GM12891 (cell line): ENCODE measurements around the gene AP1AR.

Source experiments
- DNase-seq: peaks from one replicate; pipeline ENCODE4 v3.0.0; 2011; ENCODE audit warnings: low spot score; ENCODE audit not compliant: insufficient read length
- FAIRE-seq: peaks from 2 replicates; lab custom pipeline; 2011; peaks lifted over from hg19 to GRCh38; lab: Jason Lieb, UNC
- PAX5 ChIP-seq: IDR thresholded peaks from 2 replicates; pipeline ENCODE4 v1.6.1; 2011; ENCODE audit warnings: low read length, moderate library complexity, mild to moderate bottlenecking; ENCODE audit not compliant: insufficient read depth, severe bottlenecking
- POLR2A ChIP-seq: IDR thresholded peaks from 2 replicates; pipeline ENCODE4 v1.6.1; 2011; ENCODE audit warnings: low read depth, low read length, control low read depth
- POLR2AphosphoS5 ChIP-seq: IDR thresholded peaks from 2 replicates; pipeline ENCODE4 v1.6.1; 2011; ENCODE audit warnings: low read depth, low read length, control low read depth
- POU2F2 ChIP-seq: IDR thresholded peaks from 2 replicates; pipeline ENCODE4 v1.6.1; 2011; ENCODE audit warnings: low read depth, mild to moderate bottlenecking, control low read depth, low read length, moderate library complexity
- SPI1 ChIP-seq: IDR thresholded peaks from 2 replicates; pipeline ENCODE4 v1.6.1; 2011; ENCODE audit warnings: low read depth, low read length, control low read depth
- TAF1 ChIP-seq: IDR thresholded peaks from 2 replicates; pipeline ENCODE4 v1.6.1; 2011; ENCODE audit warnings: low read depth, low read length, control low read depth

The AP1AR gene

DNA sequence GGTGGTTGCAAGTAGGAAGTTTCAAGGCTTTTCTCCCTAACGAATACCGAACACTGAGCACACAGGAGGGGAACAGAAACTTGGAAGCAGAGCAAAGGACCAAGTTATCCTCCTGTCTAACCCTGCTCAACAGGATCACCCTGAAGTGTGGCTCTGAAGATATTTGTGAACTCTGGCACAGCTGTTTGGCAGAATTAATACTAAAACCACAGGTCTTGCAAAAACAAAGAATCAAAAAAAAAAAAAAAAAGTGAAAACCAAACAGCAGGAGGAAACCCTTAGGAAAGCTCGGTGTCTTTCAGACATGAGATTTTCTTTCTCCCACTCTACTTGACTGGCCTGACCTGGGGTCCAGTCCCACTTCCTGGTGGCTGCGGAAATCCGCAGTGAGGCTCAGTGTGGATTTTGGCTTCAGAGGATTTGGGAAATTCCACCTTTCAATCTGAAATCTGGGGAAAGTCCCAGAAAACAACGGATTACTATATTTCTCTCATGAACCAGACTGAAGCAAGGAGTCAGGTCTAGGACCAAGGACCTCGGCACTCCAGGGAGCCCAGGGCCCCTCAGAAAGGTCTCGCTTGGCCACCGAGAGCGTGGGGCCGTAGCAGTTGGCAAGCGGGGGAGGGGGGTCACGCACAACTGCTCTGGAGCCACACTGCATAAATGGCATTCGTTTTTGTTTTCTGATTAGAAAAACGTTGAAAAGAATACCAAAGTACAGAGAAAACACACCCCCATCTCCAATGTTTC lies 53.2 kb downstream of the AP1AR start:
- FAIRE-seq (peak; percentile 50), DNase-seq (no peak)
- TF ChIP-seq POLR2AphosphoS5 (no peak), PAX5 (peak; percentile 84), POLR2A (peak; percentile 63; the same call in 1 of the 2 replicates), POU2F2 (no peak), SPI1 (peak; percentile 58; the same call in 1 of the 2 replicates), TAF1 (no peak)

DNA sequence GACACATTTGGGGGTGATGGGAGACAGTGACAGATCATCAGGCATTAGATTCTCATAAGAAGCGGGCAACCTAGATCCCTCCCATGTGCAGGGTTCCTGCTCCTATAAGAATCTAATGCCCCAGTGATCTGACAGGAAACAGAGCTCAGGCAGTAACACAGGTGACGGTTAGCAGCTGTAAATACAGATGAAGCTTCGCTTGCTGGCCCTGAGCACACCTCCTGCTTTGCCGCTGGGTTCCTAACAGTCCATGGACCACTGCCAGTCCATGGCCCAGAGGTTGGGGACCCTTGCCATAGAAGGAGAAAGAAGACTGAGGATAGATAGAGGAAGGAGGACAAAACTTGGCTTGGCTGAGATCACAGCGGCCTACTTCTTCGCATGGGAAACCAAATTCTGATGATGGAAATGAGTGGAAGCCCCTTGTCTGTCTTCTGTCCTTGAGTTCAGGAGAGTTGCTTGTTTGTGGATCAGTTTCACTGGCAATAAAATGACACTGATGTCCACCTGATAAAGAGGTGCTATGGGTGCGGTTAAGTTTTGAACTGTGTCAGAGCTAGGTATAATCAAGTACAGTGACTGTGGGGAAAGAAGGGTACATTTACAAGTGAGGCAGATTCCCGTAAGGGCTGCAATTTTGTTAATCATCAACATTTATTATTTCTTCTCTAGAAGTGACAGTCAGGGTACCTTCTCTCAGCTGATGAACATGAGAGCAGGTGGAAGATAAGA lies 55.8 kb downstream of the AP1AR start:
- DNase-seq, result no peak
- FAIRE-seq, result peak; percentile 90
- peak; percentile 53; the same call in 1 of the 2 replicates for TF ChIP-seq POU2F2
- no peak for TF ChIP-seq PAX5
- TF ChIP-seq POLR2A, result peak; percentile 77
- no peak for TF ChIP-seq SPI1
- peak; percentile 45; the same call in 1 of the 2 replicates for TF ChIP-seq TAF1
- TF ChIP-seq POLR2AphosphoS5, result no peak; the same call in none of the 2 replicates

DNA sequence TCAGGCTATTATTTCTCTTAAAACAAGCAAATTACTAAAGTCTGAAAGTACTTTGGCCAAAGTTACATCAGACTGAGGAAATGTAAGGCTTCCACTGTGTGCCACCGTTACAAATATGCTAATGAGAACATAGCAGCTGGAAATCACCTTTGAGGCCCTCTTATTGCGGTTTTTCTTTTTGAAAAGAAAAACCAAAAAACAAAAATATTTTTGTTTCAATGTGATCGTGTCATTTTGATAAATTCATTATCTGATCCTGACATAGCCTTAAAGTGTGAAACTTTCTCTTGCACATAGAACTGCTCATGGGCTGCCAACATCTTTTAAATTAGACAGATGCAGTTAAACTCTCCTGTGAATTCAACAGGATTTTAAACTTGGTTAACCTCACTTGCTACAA lies 56.9 kb downstream of the AP1AR start:
- FAIRE-seq (peak; percentile 58), DNase-seq (no peak)
- TF ChIP-seq SPI1 (no peak), POLR2A (peak; percentile 48; the same call in 1 of the 2 replicates), PAX5 (no peak), TAF1 (no peak), POU2F2 (peak; percentile 85), POLR2AphosphoS5 (peak; percentile 39; the same call in 1 of the 2 replicates)

DNA sequence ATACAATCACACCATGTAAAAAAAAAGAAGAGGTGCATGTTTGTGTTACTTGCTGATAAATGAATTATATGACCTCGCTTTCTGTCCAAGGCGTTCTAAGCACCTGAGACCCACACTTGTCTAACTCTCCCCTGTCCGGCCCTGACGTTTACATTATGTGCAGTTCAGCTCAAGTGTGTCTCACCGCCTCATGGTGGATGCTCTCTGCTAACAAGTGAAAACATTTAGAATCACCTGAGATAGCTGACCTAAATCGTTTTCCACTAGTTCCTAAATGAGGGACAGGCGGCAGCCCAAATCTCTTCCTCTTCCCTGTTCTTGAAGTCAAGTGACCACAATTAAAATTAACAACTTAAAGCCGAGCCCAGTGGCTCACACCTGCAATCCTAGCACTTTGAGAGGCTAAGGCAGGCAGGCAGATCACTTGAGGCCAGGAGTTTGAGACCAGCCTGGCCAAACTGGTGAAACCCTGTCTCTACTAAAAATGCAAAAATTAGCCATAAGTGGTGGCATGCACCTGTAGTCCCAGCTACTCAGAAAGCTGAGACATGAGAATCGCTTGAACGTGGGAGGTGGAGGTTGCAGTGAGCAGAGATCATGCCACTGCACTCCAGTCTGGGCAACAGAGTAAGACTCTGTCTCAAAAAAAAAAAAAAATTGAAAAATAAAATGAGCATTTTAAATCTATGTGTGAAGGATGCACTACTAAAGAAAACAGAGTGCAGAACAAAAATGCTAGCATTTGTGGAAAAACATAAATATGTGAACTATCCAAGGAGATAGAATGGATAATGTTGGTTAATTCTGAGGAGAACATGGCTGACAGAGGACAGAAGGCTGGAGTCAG lies 58.0 kb downstream of the AP1AR start:
- DNase-seq (no peak), FAIRE-seq (peak; percentile 90)
- TF ChIP-seq SPI1 (no peak), TAF1 (0 out of 2 replicates have a peak, but pooled peaks have one; percentile 8), POLR2A (0 out of 2 replicates have a peak, but pooled peaks have one; percentile 47)

DNA sequence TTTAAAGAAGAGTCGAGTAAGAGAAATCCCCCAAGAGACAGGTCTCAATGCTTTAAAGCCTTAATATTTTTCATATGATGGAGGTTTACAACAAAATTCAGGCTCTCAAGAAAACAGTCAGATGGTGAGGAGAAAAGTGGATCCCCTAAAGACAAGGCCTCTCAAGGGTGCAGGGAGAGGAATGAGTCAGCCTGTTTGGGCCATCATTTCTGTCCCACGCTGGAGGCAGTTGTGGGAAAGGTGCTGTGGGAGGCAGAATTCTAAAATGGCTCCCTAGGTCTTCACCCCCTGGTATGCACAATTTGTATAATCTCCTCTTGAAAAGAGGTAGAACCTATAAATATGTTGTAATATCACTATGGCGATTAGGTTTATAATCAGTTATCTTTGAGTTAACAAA lies 58.8 kb downstream of the AP1AR start:
- TF ChIP-seq POLR2AphosphoS5 (no peak), SPI1 (no peak), POLR2A (no peak), TAF1 (no peak), POU2F2 (no peak), PAX5 (no peak)
- DNase-seq (no peak), FAIRE-seq (no peak)

DNA sequence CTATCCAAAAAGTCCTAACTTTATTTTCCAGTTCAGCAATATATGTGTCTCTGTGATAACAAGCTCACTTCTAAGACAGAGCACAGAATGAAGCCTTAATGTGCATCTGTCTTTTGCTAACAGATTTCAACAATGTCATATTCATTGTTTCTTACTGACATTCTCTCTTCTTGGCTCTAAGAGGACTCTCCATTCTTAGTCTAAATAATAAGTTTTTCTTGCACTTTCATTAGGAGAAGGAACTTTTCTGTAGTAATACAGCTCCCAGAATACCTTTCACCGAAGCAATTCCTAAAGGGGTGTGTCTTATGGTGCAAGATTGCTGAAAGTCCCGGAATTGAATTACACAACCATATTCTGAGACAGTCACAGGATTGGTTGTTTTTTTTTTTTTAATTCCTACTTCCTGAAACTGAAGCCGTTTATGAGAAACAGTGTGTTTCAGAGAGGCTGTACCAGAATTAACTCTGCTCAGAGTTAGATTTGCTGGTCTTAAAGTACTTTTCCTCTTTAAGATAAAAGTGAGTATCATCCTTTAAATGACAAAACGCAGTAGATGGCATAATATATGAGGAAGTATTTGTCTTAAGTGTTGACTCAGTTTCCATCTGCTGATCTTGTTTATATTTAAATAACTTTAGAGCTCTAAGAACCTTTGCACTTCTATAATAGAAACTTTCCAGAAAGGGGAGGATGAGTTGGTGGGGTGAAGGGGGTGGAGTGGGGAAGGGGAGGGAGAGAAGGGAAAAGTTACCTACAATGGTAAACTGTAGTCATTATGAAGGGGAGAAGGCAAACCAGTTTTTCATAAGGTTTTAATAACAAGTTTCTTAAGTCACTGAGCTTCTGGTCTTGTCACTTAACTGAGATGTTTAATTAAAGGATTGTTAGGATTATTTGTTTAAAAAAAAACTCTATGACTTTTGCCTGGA lies 65.6 kb downstream of the AP1AR start, which contains the start of gene ALPK1:
ALPK1 (plus strand) TSS at position 421 of the 932 bp plus-strand sequence.
- no peak for DNase-seq
- TF ChIP-seq POU2F2 (no peak), PAX5 (no peak), SPI1 (peak; percentile 35; the same call in 1 of the 2 replicates), POLR2AphosphoS5 (no peak), POLR2A (peak; percentile 58; the same call in 1 of the 2 replicates), TAF1 (no peak)
- FAIRE-seq, result peak; percentile 86

DNA sequence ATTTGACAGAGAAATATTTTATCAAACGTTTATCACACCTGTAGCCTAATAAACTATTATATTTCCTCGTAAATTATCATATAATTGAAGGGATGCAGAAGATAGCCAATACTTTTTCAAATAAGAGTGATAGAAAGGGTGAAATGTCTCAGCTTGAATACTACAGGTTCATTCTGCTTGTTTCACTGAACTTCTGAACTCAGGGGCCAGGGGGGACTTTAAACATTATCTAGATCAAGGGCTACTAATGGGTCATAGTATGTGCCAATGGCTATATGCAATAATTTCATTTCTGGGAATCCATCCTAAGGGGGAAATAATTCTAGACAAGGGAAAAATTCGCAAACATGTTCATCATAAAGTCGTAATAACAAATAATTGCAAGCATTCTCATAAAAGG lies 68.1 kb downstream of the AP1AR start:
- FAIRE-seq (peak; percentile 67), DNase-seq (no peak)
- TF ChIP-seq PAX5 (no peak), POLR2A (no peak), SPI1 (no peak), POU2F2 (no peak), POLR2AphosphoS5 (no peak), TAF1 (no peak)
